Measurements from ENCODE around the gene WIZ.
"Not testable (repeated sequence)": the region's sequence is repeated elsewhere in the genome, so short reads cannot be mapped to it uniquely, and the experiment has no call there.

WIZ gene

DNA sequence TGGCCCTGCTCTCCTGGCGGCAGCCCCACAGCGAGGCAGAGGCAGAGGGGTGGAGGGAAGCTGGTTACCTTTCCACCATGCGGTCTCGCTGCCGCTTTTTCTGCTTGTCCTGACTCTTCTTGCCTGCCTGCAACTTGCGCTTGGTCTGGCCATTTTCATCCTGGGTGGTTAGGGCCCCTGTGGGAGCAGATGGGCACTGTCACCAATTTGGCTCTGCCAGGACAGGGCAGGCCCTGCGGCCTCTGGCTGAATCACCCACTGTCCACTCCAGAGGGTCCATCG lies 50.6 kb downstream of the WIZ start:
- H2BK15ac ChIP-seq (replicated peaks; ENCODE audit: low read depth): no peak overlapping the region

DNA sequence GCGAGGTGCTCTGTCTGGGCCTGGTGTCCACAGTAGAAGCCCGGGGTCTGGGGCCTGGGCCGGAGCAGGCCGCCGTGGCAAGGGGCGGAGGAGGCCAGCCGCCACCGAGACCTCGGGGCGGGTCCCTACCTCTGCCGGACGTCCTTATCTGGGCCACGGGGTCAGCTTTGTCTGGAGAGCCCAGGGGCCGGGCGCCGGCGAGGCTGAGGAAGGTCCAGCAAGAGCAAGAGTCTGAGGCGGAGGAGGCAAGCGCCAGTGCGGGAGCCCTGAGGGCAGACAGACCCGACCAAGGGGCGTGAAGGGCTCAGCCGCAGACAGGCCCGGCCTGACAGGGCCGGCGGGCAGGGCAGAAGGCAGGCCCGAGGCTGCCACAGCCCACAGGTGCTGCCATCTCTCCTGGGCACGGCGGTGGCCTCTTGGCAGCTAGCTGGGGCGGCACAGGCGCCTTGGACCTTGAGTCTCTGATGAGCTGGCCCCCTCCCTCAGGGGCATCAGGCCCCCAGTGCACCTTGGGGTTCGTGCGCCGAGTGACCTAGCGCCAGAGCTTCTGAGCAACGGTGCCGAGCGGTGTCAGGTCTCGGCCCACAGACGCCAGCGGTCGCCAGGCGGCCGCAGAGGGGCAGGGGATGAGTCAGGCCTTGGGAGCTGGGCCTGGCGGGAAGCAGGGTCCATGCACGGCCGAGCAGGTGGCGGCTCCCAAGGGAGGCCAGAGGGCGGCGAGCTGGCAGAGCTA lies 51.1 kb downstream of the WIZ start:
- Histone ChIP-seq H3K79me1 (ENCODE audit: low read length) (peaks cover 21% of the 10 kb centered on the region), H3K4me2 (ENCODE audit: low read length) (no peak overlapping the region), H3K23ac (ENCODE audit: low read length) (no peak overlapping the region), H3K56ac (ENCODE audit: low read length) (no peak overlapping the region), H4K5ac (ENCODE audit: low read length) (no peak overlapping the region), H3K18ac (ENCODE audit: low read length) (no peak overlapping the region), H3K4ac (ENCODE audit: low read depth, low read length) (no peak overlapping the region), H2AK5ac (ENCODE audit: low read length) (no peak overlapping the region), H4K8ac (ENCODE audit: low read depth, low read length) (no peak overlapping the region), H3K9ac (ENCODE audit: low read length) (no peak overlapping the region), H2BK120ac (ENCODE audit: low read depth, low read length) (no peak overlapping the region), H3K4me3 (ENCODE audit: low read length) (no peak overlapping the region), H3K27me3 (ENCODE audit: insufficient read depth, low read length, poor library complexity) (no peaks in the 10 kb centered on the region), H3K4me1 (ENCODE audit: control insufficient read depth, low read depth, low read length) (no peaks in the 10 kb centered on the region), H3K27ac (ENCODE audit: low read depth, low read length) (no peak overlapping the region), H2BK5ac (ENCODE audit: low read length) (no peak overlapping the region), H3K79me2 (ENCODE audit: control insufficient read depth, insufficient read depth, low read length) (peaks cover 24% of the 10 kb centered on the region), H2BK15ac (replicated peaks; ENCODE audit: low read depth) (no peak overlapping the region), H3K36me3 (ENCODE audit: control insufficient read depth, insufficient read depth, low read length) (peaks cover 14% of the 10 kb centered on the region)
- DNase-seq: no peak
- no CpG with 5 or more reads among the region's 50 CpGs for WGBS (ENCODE audit: extremely low coverage, insufficient coverage, low lambda C conversion rate)

More for the DNA sequence above, 50.6 kb downstream of the WIZ start:
- Histone ChIP-seq H4K8ac (ENCODE audit: low read depth, low read length) (no peak overlapping the region), H3K23ac (ENCODE audit: low read length) (no peak overlapping the region), H2AK5ac (ENCODE audit: low read length) (no peak overlapping the region), H3K27me3 (ENCODE audit: insufficient read depth, low read length, poor library complexity) (no peaks in the 10 kb centered on the region), H3K79me1 (ENCODE audit: low read length) (peaks cover 26% of the 10 kb centered on the region), H4K5ac (ENCODE audit: low read length) (no peak overlapping the region), H3K18ac (ENCODE audit: low read length) (no peak overlapping the region), H3K36me3 (ENCODE audit: control insufficient read depth, insufficient read depth, low read length) (peaks cover 14% of the 10 kb centered on the region), H3K4me1 (ENCODE audit: control insufficient read depth, low read depth, low read length) (no peaks in the 10 kb centered on the region), H3K56ac (ENCODE audit: low read length) (no peak overlapping the region), H3K4me2 (ENCODE audit: low read length) (no peak overlapping the region), H3K4ac (ENCODE audit: low read depth, low read length) (no peak overlapping the region), H3K27ac (ENCODE audit: low read depth, low read length) (no peak overlapping the region), H3K79me2 (ENCODE audit: control insufficient read depth, insufficient read depth, low read length) (peaks cover 29% of the 10 kb centered on the region), H3K4me3 (ENCODE audit: low read length) (no peak overlapping the region), H2BK5ac (ENCODE audit: low read length) (no peak overlapping the region), H3K9ac (ENCODE audit: low read length) (no peak overlapping the region), H2BK120ac (ENCODE audit: low read depth, low read length) (no peak overlapping the region)
- DNase-seq: no peak
- WGBS (ENCODE audit: extremely low coverage, insufficient coverage, low lambda C conversion rate): no CpG with 5 or more reads among the region's 8 CpGs

DNA sequence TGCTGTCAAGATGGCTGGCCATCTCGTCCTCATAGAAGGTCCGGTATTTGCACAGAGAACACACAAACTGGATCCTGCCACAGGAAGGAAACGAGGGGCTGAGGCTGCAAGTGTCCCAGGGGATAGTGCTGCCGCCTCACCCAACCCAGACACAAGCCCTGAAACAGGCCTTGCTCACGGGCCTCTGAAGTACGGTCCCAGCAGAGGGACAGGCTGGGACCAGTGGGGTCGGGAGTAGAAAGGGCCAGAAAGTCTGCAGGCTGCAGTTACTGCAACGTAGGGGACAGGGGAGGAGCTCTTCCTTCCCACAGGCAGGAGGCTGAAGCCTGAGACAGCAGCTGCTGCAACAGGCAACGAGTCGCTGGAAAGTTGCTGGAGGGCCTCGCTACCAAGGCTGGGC lies 52.0 kb downstream of the WIZ start:
- Histone ChIP-seq H3K4me3 (ENCODE audit: low read length) (no peak overlapping the region), H2BK5ac (ENCODE audit: low read length) (no peak overlapping the region), H3K79me1 (ENCODE audit: low read length) (peaks cover 14% of the 10 kb centered on the region), H3K56ac (ENCODE audit: low read length) (no peak overlapping the region), H3K36me3 (ENCODE audit: control insufficient read depth, insufficient read depth, low read length) (peaks cover 12% of the 10 kb centered on the region), H3K4me1 (ENCODE audit: control insufficient read depth, low read depth, low read length) (no peaks in the 10 kb centered on the region), H2BK120ac (ENCODE audit: low read depth, low read length) (no peak overlapping the region), H3K9ac (ENCODE audit: low read length) (no peak overlapping the region), H3K18ac (ENCODE audit: low read length) (no peak overlapping the region), H3K27me3 (ENCODE audit: insufficient read depth, low read length, poor library complexity) (no peaks in the 10 kb centered on the region), H3K79me2 (ENCODE audit: control insufficient read depth, insufficient read depth, low read length) (peaks cover 15% of the 10 kb centered on the region), H2AK5ac (ENCODE audit: low read length) (no peak overlapping the region), H3K23ac (ENCODE audit: low read length) (no peak overlapping the region), H4K8ac (ENCODE audit: low read depth, low read length) (no peak overlapping the region), H4K5ac (ENCODE audit: low read length) (no peak overlapping the region), H2BK15ac (replicated peaks; ENCODE audit: low read depth) (no peak overlapping the region), H3K4ac (ENCODE audit: low read depth, low read length) (no peak overlapping the region), H3K27ac (ENCODE audit: low read depth, low read length) (no peak overlapping the region), H3K4me2 (ENCODE audit: low read length) (no peak overlapping the region)
- no CpG with 5 or more reads among the region's 11 CpGs for WGBS (ENCODE audit: extremely low coverage, insufficient coverage, low lambda C conversion rate)
- DNase-seq: no peak

DNA sequence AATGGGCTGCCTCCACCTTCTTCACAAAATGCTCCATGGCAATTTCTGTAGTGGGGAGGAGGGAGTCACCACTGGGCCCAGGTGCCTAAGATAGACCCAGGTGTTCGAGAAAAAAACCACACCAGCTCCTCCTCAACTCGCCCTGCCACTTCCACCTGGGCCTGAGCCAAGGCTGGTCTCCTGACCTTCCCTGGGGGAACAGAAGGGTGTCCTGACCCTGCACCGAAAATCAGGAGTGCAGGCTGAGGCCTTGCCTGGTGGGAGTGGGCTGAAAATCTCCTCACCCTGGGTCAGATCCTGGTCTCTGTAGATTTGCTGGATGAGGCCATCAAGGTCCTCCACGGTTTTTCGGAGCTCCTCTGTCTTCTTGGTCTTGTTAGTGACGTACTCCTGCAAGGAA lies 52.5 kb downstream of the WIZ start:
- H2BK5ac ChIP-seq (ENCODE audit: low read length): no peak overlapping the region
- peaks cover 12% of the 10 kb centered on the region for H3K36me3 ChIP-seq (ENCODE audit: control insufficient read depth, insufficient read depth, low read length)
- no peak overlapping the region for H2AK5ac ChIP-seq (ENCODE audit: low read length)
- peaks cover 14% of the 10 kb centered on the region for H3K79me1 ChIP-seq (ENCODE audit: low read length)
- H3K27me3 ChIP-seq (ENCODE audit: insufficient read depth, low read length, poor library complexity): no peaks in the 10 kb centered on the region
- H3K18ac ChIP-seq (ENCODE audit: low read length): no peak overlapping the region
- H3K4me1 ChIP-seq (ENCODE audit: control insufficient read depth, low read depth, low read length): no peaks in the 10 kb centered on the region
- H3K27ac ChIP-seq (ENCODE audit: low read depth, low read length): no peak overlapping the region
- H4K8ac ChIP-seq (ENCODE audit: low read depth, low read length): no peak overlapping the region
- no peak overlapping the region for H3K4ac ChIP-seq (ENCODE audit: low read depth, low read length)
- H3K4me2 ChIP-seq (ENCODE audit: low read length): no peak overlapping the region
- no peak overlapping the region for H3K4me3 ChIP-seq (ENCODE audit: low read length)
- peaks cover 10% of the 10 kb centered on the region for H3K79me2 ChIP-seq (ENCODE audit: control insufficient read depth, insufficient read depth, low read length)
- DNase-seq: no peak
- no peak overlapping the region for H3K56ac ChIP-seq (ENCODE audit: low read length)
- H2BK120ac ChIP-seq (ENCODE audit: low read depth, low read length): no peak overlapping the region
- no peak overlapping the region for H3K23ac ChIP-seq (ENCODE audit: low read length)
- H2BK15ac ChIP-seq (replicated peaks; ENCODE audit: low read depth): no peak overlapping the region
- H3K9ac ChIP-seq (ENCODE audit: low read length): no peak overlapping the region
- WGBS (ENCODE audit: extremely low coverage, insufficient coverage, low lambda C conversion rate): no CpG with 5 or more reads among the region's 6 CpGs
- no peak overlapping the region for H4K5ac ChIP-seq (ENCODE audit: low read length)

DNA sequence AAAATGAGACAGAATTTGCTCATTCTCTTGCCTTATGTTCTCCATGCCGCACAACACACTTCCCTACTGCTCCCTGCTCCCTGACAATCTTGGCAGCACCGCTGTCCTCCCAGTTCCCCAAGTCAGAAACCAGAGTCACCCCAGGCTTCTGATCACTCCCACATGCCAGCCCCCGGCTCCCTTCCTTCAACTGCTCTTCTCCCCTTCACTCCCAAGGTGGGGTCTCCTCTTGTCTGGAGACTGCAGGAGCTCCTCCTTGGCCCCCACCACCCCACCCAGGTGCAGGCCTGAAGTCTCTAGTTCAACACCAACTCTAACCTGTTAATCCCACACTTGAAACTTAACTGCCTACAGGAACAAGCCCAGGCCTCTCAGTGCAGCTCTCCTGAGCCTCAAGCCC lies 53.3 kb downstream of the WIZ start:
- Histone ChIP-seq H3K23ac (ENCODE audit: low read length) (no peak overlapping the region), H3K56ac (ENCODE audit: low read length) (no peak overlapping the region), H4K5ac (ENCODE audit: low read length) (no peak overlapping the region), H3K9ac (ENCODE audit: low read length) (no peak overlapping the region), H3K79me2 (ENCODE audit: control insufficient read depth, insufficient read depth, low read length) (peaks cover 4% of the 10 kb centered on the region), H3K27me3 (ENCODE audit: insufficient read depth, low read length, poor library complexity) (no peaks in the 10 kb centered on the region), H4K8ac (ENCODE audit: low read depth, low read length) (no peak overlapping the region), H3K27ac (ENCODE audit: low read depth, low read length) (no peak overlapping the region), H2BK5ac (ENCODE audit: low read length) (no peak overlapping the region), H2BK15ac (replicated peaks; ENCODE audit: low read depth) (no peak overlapping the region), H3K4me1 (ENCODE audit: control insufficient read depth, low read depth, low read length) (no peaks in the 10 kb centered on the region), H2AK5ac (ENCODE audit: low read length) (no peak overlapping the region), H2BK120ac (ENCODE audit: low read depth, low read length) (no peak overlapping the region), H3K4ac (ENCODE audit: low read depth, low read length) (no peak overlapping the region), H3K4me2 (ENCODE audit: low read length) (no peak overlapping the region), H3K36me3 (ENCODE audit: control insufficient read depth, insufficient read depth, low read length) (peaks cover 12% of the 10 kb centered on the region), H3K18ac (ENCODE audit: low read length) (no peak overlapping the region), H3K79me1 (ENCODE audit: low read length) (peaks cover 9% of the 10 kb centered on the region), H3K4me3 (ENCODE audit: low read length) (no peak overlapping the region)
- no peak for DNase-seq
- no CpG with 5 or more reads among the region's 3 CpGs for WGBS (ENCODE audit: extremely low coverage, insufficient coverage, low lambda C conversion rate)

DNA sequence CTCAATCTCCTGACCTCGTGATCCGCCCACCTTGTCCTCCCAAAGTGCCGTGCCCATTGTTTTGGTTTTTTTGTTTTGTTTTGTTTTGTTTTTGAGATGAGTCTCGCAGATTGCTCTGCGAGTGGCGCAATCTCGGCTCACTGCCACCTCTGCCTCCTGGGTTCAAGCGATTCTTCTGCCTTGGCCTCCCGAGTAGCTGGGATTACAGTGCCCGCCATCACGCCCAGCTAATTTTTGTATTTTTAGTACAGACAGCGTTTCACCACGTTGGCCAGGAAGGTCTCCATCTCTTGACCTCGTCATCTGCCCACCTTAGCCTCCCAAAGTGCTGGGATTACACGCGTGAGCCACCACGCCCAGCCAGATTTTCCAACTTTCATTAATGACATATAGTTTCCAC lies 54.5 kb downstream of the WIZ start:
- not testable (repeated sequence) for H2AK5ac ChIP-seq (ENCODE audit: low read length); H2BK120ac ChIP-seq (ENCODE audit: low read depth, low read length)
- H3K36me3 ChIP-seq (ENCODE audit: control insufficient read depth, insufficient read depth, low read length): peaks cover 12% of the 10 kb centered on the region

More for the DNA sequence above, 54.5 kb downstream of the WIZ start:
- H3K79me2 ChIP-seq (ENCODE audit: control insufficient read depth, insufficient read depth, low read length); H3K23ac ChIP-seq (ENCODE audit: low read length); H3K27me3 ChIP-seq (ENCODE audit: insufficient read depth, low read length, poor library complexity); H4K5ac ChIP-seq (ENCODE audit: low read length); H3K18ac ChIP-seq (ENCODE audit: low read length); H2BK15ac ChIP-seq (replicated peaks; ENCODE audit: low read depth); H4K8ac ChIP-seq (ENCODE audit: low read depth, low read length); H3K4me1 ChIP-seq (ENCODE audit: control insufficient read depth, low read depth, low read length); H3K56ac ChIP-seq (ENCODE audit: low read length); H3K4me3 ChIP-seq (ENCODE audit: low read length); H3K4me2 ChIP-seq (ENCODE audit: low read length); H3K9ac ChIP-seq (ENCODE audit: low read length); DNase-seq; H3K79me1 ChIP-seq (ENCODE audit: low read length); H3K4ac ChIP-seq (ENCODE audit: low read depth, low read length); H3K27ac ChIP-seq (ENCODE audit: low read depth, low read length); H2BK5ac ChIP-seq (ENCODE audit: low read length): not testable (repeated sequence)
- no CpG with 5 or more reads among the region's 17 CpGs for WGBS (ENCODE audit: extremely low coverage, insufficient coverage, low lambda C conversion rate)

All from mesendoderm (in vitro differentiated cells).